H1 (cell line): ENCODE results near the gene COL4A2. TPM values are rescaled to one million over a fixed set of nuclear protein-coding genes. Genes with fewer than 3 reads are reported as not detected.

Experiments used
- ATF2 ChIP-seq: IDR thresholded peaks from 2 replicates; pipeline ENCODE4 v1.6.1; 2012; ENCODE audit warnings: low read length, inconsistent platforms
- EZH2 ChIP-seq: fragments of 200-600 bp; sonication (generic); IDR thresholded peaks from 2 replicates; pipeline ENCODE4 v1.7.1; 2012; ENCODE audit warnings: low read depth, mild to moderate bottlenecking, moderate library complexity, low read length, inconsistent platforms; ENCODE audit not compliant: severe bottlenecking
- RAD21 ChIP-seq, 2 experiments: IDR thresholded peaks in 1 of 2; conservative IDR thresholded peaks in 1 of 2; 2 replicates each; pipeline ENCODE4 v1.6.1; 2011; ENCODE audit warnings: low read depth in 2 of 2, low read length in 2 of 2, improper control_type of control experiment in 1 of 2, inconsistent platforms in 1 of 2, mild to moderate bottlenecking in 1 of 2, moderate library complexity in 1 of 2
- polyA plus RNA-seq, 7 experiments: library from polyadenylated mRNA; depleted of rRNA in 3 of 7; stranded (reverse) in 5 of 7; unstranded in 2 of 7; fragments of >200 nt in 5 of 7; fragments of 200-250 nt in 2 of 7; gene quantifications; 1 replicate in 5 of 7; 2 replicates in 1 of 7; 4 replicates in 1 of 7; pipeline versions ENCODE4 v1.2.1 to v1.2.3, GENCODE V29; 2011 to 2013; ENCODE audit warnings: missing spikeins in 2 of 7, mixed read lengths in 2 of 7
- total RNA-seq: library from RNA; stranded (reverse); fragmentation: NEBNext Ultra II Directional; extraction: Animal tissue kit (Norgen Biotek cat#: 25700); gene quantifications from 2 replicates; pipeline ENCODE4 v1.2.1, GENCODE V29; 2021

COL4A2 gene
- total and polyA plus RNA-seq, 2 of the 8 experiments (the other 6 are each of a cell fraction or from before 2014, with no cell fraction given), result 80.4 to 87.3 TPM

DNA sequence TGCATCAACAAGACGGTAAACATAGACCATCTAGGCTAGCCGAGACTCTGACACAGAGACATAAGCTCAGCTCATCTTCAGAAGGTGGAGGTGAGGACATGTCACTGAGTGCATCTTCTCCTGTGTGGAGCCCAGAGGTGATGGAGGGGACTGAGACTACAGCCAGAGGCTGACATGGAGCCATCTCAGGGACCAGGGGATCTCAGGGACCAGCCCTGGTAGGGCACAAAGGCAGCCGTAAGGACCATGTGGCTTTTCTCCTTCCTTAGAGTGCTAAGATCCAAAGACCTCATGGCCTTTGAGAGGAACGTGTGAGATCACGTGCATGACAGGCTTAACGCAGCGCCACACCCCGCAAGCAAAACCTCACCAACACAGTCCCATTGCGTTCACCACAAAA is 127.5 kb downstream of the COL4A2 start (continued):
- TF ChIP-seq RAD21 (IDR thresholded peaks at IDR 0.05 in 1 of 2, conservative IDR thresholded peaks at IDR 0.05 in 1 of 2; ENCODE audit: low read depth in 2 of 2, low read length in 2 of 2), result no peak
- no peak for TF ChIP-seq EZH2
- no peak for TF ChIP-seq ATF2
